ENCODE results near the gene CHST2. TPM values are rescaled to one million over a fixed set of nuclear protein-coding genes. Genes with fewer than 3 reads are reported as not detected.
A peak's percentile ranks its signal among the peaks of the same experiment; 100 is the strongest.

The CHST2 gene
- total RNA-seq, 2 donors from 2014 or later = 1.0 to 2.8 TPM

DNA sequence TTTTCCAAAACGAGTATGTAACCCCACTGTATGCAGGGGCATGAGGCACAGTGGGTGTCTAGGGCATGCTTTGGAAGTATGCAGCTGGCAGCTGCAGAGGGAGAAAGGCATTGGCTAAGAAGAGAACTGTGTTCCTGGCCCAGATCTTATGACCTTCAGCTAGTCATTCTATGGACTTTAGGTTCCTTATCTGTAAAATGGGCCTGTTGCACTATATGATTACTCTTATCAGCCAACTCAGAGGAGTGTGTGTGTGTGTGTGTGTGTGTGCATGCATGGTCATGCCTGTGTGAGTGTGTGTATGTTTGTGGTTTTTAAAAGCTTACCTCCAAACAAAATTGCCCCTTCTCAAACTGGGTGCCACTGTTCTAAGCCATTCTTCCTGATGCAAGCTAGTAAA is 27.4 kb upstream of the CHST2 start:
- ATAC-seq (no peak), DNase-seq (no peak)
- intact Hi-C loops (cut with DNase I, micrococcal nuclease) = no loop called here

DNA sequence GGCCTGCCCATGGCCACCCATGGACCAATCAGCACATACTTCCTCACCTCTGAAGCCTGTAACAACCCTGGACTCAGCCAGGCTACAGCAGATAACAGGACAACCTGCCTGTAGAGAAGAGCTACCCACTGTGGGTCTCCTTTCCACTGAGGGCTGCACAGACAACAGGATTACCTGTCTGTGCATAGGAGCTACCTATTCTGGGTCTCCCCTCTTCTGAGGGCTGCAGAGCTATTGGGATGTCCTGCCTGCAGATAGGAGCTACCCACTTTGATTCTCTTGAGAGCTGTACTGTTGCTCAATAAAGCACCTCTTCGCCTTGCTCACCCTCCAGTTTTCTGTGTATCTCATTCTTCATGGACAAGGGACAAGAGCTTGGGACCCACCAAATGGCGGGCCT is 23.8 kb upstream of the CHST2 start:
- ATAC-seq (no peak), DNase-seq (no peak)
- intact Hi-C loops (cut with DNase I, micrococcal nuclease) = no loop called here

DNA sequence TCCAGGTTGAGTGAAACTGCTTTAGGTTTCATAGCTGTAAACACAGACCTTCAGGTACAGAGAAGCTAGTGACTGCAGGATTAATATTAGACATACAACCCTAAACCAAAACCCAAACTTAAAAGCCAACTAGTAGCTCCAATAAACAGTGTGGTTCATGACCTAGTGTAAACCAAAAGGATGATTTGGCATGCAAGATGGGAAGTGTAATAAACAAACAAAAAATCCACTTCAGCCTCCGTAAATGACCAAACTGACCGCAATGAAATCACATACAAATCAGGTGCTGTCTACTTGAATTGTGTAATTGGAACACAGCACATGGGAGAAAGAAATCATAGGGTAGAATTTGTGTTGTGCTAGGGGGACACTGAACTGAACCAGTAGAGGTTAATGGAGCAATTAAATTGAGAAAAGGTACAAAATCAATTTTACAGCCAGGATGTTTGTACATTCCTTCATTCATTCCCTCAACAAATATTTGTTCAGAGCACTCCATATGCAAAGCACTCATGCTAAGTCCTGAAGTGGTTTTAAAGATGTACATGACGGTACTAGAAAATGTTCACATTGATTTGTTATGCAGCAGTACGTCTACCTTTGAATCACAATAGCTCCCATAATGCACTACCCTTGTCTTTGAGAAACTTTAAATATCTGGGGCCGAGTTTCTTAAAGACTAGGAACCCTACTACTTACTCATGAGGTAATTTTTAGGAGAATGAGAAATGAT is 21.4 kb upstream of the CHST2 start:
- ATAC-seq (no peak), DNase-seq (no peak)
- intact Hi-C loops (cut with DNase I, micrococcal nuclease) = no loop called here

DNA sequence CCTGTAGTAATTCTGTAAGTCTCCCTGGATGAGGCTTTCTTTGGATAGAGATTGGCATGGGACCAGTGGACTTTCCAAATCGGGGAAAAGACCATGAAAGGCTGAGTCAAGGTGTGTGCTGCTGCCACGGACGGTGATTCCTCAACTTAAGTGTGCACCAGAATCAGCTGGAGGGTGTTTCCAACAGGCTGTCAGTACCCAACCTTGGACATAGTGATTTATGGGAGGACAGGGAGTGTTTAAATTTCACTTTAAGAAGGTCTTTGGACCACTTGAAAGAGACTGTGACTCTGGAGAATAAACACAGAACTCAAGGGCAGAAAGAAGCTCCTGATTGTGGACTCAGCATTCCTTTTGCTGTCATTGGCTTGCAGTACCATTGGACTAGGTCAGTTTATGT is 20.4 kb upstream of the CHST2 start:
- ATAC-seq (no peak), DNase-seq (no peak)
- intact Hi-C loops (cut with DNase I, micrococcal nuclease) = no loop called here

DNA sequence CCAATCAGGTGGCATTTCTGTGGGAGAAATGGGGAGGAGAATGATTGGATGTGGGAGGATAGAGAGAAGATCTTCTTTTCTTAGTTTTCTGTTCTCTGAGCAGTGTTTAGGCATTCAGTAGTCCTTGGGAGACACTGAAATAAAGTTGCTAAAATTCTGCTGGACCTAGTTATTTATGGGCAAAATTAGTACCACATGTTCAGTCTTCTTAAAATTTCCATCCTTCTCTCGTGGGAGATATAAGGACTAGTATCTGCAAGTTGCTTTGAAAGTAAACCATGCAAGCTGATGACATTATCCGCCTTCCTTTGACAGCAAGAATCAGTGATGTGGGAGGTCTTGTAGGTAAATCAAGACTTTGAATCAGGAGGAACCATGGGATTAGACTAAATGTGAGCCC is 19.9 kb upstream of the CHST2 start:
- DNase-seq (no peak), ATAC-seq (no peak)
- intact Hi-C loops (cut with DNase I, micrococcal nuclease) = no loop called here

DNA sequence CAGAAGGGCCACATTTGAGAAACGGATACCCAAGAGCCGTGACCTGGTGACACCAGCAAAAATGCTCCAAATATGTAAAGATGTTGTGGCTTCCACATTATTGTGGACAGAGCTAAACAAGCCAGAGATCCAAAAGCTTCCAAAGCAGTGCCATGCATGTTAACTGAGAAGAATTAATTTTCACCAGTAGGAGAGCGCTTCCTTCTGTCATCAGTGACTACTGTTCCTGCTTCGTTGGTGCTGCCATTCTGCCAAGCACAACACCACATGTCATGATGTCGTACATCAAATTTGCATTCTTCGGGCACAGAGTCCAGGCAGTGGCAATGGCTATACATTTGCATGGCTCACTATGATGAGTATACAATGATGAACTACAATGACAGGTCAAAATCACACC is 19.1 kb upstream of the CHST2 start:
- intact Hi-C loops (cut with DNase I, micrococcal nuclease) = no loop called here
- DNase-seq = no peak
- ATAC-seq = no peak

DNA sequence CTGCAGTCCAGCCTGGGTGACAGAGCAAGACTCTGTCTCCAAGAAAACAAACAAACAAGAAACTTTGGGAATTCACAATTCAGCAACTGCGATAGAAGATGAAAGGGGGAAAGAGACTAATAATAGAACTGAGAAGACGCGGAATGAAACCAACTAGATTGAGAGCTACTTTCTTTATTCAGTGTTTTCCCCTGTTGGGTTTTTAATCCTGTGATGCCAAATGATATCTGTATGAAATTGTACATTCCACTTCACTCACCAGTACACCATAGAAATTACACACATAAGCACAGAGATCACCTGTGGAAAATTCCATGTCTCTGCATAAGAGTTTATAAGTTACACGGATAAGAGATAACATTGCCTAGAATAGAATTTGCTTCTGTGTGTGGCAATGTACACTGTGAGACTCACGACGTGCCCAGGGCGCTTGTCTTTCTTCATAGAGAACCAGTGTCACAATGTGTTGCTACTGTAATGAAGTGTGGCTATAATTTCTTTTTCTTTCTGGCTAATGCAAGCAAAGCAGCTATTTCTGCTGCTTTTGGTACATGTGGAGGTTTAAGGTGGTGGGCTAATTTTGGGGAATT is 17.7 kb upstream of the CHST2 start:
- intact Hi-C loops (cut with DNase I, micrococcal nuclease) = no loop called here

DNA sequence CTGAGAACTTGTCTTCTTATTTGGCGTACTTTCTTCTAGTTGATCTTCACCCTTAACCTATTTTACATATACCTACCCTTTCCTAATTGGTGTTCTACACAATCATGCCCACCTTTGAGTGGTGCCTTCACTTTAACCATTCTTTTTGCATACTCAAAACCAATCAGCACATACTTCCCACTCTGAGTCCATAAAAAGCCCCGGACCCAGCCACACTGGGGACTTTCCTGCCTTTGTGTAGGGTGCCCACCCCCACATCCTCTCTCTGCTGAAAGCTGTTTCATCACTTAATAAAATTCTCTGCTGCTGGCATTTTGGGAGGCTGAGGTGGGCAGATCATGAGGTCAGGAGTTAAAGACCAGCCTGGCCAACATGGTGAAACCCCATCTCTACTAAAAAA is 15.9 kb upstream of the CHST2 start:
- DNase-seq (no peak), ATAC-seq (no peak)
- intact Hi-C loops (cut with DNase I, micrococcal nuclease) = no loop called here

More for the DNA sequence above, 17.7 kb upstream of the CHST2 start:
- ATAC-seq (no peak), DNase-seq (no peak)

DNA sequence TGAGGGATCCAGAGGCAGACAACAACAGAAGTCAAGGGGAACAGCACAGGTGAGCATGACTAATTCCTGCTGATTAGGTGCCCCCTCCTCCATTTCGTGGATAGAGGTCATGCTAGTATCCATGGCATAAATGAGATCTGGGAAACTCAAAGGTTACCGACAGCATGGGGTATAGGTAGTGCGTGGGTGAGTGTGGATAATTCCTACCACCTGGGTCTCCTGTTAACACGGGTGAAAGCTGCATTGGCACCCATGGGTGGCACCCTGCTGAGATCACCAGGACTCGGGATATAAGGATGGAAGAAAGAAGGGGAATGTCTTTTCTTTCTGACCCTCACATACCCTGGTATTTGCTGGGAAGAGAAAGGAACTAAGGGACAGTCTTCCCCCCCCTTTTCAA is 14.4 kb upstream of the CHST2 start:
- DNase-seq (no peak), ATAC-seq (no peak)
- intact Hi-C loops (cut with DNase I, micrococcal nuclease) = no loop called here

DNA sequence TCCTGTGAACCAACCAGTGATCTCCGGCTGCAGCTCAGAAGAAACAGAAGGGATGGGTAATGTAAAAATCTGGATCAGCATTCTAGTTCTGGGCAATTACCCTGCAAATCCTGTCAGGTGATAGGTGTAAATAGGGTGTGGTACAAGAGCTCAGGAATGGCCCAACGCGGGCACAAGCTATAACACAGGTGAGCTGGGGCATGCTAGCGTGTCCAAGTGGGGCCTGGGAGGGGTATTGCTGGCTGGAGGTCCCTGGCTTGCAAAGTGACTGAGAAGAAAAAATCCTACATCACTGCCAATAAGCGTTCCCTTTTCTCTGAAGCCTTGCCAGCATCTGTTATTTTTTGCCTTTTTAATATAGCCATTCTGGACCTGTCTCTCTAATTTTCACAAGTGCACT is 9.7 kb upstream of the CHST2 start:
- ATAC-seq (no peak), DNase-seq (no peak)
- intact Hi-C loops (cut with DNase I, micrococcal nuclease) = no loop called here

DNA sequence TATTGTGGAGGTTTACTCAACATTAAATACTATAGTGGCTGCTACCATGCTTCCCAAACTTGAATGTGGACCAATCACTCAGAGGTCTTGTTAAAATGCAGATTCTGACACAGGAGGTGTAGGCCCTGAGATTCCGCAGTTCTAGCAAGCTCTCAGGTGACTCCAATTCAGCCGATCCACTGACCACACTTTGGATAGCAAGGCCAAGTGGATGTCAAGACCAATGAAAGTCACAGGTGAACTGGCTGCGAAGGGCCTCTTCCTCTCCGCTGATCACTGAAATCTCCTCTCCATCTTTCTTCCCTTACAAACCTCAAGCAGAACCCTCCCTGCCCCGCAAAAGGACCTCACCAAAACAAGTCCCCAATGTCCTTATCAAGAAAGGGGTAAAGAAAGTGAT is 9.2 kb upstream of the CHST2 start:
- intact Hi-C loops (cut with DNase I, micrococcal nuclease) = no loop called here
- ATAC-seq (no peak), DNase-seq (no peak)

DNA sequence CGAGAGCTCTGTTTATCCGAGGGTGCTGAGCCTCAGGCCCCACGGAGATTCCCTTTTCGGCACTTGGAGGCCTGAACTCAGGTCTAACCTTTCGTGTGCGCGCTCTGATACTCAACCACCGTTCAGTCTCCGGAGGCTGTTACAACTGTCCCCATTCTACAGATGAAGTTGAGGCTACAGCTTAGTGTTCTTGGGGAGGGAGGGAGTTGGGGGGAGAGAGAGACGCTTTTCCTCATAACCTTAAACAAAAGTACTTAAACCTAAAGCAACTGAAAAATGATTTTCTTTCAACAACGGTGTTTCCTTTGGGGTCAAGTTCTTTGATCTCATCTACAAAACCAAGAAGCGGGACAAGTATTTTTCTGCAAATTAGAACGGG is 952 bp upstream of the CHST2 start:
- intact Hi-C loops (cut with DNase I, micrococcal nuclease) = no loop called here
- ATAC-seq (no peak), DNase-seq (no peak)

DNA sequence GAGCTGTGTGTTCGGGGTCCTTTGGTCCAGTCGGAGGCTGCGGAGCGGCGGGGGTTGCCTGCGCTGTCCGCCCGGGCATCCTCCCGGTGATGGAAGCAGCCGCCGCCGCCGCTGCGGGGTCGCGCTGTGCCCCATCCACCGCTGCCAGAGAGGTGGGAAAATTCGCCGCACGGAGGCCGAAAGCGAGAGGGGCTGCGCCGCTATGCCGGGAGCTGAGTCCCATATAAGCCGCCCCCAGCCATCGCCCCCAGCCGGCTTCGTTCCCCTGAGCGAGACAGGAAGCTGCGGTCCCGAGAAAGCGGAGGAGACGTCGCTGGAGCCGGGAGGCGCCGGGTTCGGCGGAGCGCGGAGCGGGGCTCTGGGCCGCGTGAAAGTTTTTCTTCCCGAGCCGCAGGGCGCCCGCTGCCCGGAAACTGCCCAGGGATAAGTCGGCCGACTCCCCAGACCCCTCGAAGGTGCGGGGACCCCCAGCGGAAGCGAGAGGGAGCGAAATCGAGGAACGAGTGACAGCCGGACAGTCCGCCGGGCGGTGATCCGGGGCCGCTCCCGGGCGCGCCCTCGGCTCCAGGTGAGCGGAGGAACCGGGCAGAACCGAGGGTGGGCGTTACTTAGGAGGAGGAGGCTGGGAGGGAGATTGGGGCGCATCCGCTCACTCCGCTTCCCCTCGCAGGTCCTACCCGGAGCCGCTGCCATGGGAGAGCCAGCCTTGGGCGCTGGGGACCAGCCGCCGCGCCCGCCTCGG is 574 bp downstream of the CHST2 start:
- peak; percentile 27 for ATAC-seq
- DNase-seq = peak in 1 of 2 donors; percentile 39
- intact Hi-C loops (cut with DNase I, micrococcal nuclease) = no loop called here

DNA sequence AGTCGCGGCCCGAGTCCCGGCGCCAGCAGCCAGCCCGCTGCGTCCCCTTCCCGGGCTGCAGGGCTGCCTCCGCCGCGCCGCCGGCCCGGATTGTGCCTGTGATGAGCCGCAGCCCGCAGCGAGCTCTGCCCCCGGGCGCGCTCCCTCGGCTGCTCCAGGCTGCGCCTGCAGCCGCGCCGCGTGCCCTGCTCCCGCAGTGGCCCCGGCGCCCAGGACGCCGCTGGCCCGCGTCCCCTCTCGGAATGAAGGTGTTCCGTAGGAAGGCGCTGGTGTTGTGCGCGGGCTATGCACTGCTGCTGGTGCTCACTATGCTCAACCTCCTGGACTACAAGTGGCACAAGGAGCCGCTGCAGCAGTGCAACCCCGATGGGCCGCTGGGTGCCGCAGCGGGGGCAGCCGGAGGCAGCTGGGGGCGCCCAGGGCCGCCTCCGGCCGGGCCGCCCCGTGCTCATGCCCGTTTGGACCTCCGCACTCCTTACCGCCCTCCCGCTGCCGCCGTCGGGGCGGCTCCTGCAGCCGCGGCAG is 1.2 kb downstream of the CHST2 start:
- peak; percentile 32 for ATAC-seq
- peak in 1 of 2 donors; percentile 43 for DNase-seq
- intact Hi-C loops (cut with DNase I, micrococcal nuclease) = no loop called here

DNA sequence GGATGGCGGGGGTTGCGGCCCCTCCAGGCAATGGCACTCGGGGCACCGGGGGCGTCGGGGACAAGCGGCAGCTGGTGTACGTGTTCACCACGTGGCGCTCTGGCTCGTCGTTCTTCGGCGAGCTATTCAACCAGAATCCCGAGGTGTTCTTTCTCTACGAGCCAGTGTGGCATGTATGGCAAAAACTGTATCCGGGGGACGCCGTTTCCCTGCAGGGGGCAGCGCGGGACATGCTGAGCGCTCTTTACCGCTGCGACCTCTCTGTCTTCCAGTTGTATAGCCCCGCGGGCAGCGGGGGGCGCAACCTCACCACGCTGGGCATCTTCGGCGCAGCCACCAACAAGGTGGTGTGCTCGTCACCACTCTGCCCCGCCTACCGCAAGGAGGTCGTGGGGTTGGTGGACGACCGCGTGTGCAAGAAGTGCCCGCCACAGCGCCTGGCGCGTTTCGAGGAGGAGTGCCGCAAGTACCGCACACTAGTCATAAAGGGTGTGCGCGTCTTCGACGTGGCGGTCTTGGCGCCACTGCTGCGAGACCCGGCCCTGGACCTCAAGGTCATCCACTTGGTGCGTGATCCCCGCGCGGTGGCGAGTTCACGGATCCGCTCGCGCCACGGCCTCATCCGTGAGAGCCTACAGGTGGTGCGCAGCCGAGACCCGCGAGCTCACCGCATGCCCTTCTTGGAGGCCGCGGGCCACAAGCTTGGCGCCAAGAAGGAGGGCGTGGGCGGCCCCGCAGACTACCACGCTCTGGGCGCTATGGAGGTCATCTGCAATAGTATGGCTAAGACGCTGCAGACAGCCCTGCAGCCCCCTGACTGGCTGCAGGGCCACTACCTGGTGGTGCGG is 1.9 kb downstream of the CHST2 start:
- peak; percentile 23 for ATAC-seq

DNA sequence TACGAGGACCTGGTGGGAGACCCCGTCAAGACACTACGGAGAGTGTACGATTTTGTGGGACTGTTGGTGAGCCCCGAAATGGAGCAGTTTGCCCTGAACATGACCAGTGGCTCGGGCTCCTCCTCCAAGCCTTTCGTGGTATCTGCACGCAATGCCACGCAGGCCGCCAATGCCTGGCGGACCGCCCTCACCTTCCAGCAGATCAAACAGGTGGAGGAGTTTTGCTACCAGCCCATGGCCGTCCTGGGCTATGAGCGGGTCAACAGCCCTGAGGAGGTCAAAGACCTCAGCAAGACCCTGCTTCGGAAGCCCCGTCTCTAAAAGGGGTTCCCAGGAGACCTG is 2.5 kb downstream of the CHST2 start:
- no peak for ATAC-seq
- peak in 1 of 2 donors; percentile 8 for DNase-seq
- intact Hi-C loops (cut with DNase I, micrococcal nuclease) = no loop called here

More for the DNA sequence above, 1.9 kb downstream of the CHST2 start:
- DNase-seq = peak; percentile 47 to 64
- intact Hi-C loops (cut with DNase I, micrococcal nuclease) = no loop called here

DNA sequence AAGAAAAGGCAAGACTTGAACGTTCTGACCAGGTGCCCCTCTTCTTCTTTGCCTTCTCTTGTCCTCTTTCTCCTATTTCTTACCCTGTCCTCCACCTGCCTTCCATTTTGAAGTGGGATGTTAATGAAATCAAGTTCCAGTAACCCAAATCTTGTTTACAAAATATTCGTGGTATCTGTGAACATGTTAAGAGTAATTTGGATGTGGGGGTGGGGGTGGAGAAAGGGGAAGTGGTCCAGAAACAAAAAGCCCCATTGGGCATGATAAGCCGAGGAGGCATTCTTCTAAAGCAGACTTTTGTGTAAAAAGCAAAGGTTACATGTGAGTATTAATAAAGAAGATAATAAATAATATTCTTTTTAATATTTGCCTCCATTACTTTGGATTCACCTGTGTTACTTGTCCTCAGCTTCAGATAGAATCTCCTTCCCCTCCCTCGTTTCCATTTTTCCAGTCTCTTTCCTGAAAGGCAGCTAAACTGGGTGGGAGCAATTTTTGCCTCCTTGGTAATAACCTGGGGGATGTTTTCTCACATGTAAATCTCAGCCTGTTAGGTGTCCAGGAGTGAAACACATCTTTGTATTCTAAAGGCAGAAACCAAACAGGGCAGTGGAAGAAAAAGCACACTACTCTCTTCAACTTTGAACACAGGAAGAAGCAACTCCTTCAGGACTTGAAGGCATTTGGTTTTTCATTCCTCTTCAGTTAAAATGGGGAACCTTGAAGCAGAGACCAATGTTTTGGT is 3.2 kb downstream of the CHST2 start:
- no peak for ATAC-seq
- no peak for DNase-seq
- intact Hi-C loops (cut with DNase I, micrococcal nuclease) = no loop called here

DNA sequence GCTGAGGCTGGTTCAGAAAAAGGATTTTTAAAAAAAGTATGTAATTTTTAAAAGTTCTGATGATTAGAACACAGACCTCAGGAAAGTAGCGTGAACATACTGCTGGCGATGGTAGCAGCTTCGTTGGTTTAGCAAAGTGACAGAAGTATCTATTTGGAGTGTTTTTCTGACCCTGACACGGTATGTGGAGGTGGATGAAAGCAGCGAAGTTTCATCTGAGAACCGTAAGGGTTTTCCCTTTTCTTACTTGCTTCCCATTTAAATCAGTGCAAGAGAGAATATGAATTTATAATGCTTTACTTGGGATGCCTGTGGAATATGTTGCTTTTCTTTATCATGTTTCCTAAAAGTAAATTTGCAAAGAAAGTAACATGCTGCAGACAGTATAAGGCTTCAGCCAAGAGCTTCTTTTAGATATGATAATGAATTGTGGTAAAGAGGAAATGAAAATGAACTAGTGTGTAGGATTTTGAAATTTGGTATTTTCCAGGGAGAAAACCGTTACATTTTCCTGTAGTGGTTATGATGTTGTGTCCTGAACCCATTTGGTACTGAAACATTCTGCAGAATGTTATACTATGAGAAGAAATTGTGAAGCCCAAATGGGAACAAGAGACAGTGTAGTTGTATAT is 3.9 kb downstream of the CHST2 start:
- no peak for ATAC-seq
- no peak for DNase-seq
- intact Hi-C loops (cut with DNase I, micrococcal nuclease) = no loop called here

Data from left colon (tissue), 2 donors.